Ammon's horn (tissue), 1 donor: ENCODE results near the gene GSDMA.

ENCODE experiments used
- DNase-seq: peaks from one replicate; pipeline ENCODE4 v3.0.0-alpha.2; 2016; ENCODE audit warnings: low spot score

The GSDMA gene

DNA sequence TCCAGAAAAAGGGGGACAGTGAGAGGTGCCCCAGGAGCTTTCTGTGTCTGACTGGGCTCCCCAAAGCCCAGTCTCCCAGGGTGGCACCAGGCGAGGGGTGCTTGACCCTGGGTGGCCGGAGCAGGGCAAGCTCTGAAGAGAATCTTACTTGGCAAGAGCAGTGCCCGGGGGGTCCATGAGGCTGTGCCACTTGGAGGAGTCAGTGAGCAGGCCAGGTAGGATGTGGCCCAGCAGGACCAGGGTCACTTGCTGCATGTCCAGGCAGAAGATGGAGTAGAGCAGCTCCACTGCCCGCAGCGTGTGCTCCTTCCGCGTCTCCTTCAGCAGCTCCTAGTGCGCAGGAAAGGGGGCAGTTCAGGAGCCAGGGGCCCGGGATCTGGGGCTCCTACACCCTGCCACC is 59.7 kb downstream of the GSDMA start:
- no peak for DNase-seq

DNA sequence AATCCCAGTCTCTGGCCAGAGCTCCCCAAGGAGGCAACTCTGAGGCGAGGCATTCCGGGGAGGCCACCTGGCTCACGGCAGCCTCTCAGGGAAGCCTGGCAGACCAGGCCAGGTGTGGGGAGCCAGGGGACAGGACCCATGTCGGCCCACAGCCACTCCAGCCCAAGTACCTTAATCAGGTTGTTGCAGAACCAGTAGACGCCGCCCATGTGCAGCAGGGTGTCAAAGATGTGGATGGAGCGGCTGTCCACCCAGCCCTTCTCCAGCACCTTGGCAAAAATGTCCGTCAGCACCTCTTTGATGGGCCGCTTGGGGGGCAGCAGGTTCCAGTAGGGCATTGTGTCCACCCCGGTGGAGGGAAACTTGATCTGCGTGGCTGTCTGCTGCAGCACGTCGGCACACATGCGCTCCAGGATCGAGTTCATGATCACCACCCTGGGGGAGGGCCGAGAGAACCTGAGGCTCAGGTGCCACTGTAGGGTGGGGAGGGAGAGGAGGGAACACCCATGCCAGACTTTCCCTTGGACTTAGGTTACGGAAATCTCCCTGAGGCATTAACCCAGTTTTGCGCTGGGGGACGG is 60.2 kb downstream of the GSDMA start:
- no peak for DNase-seq

GRCh38 chr17:40023590-40024292 is 60.9 kb downstream of the GSDMA start:
- DNase-seq = no peak

DNA sequence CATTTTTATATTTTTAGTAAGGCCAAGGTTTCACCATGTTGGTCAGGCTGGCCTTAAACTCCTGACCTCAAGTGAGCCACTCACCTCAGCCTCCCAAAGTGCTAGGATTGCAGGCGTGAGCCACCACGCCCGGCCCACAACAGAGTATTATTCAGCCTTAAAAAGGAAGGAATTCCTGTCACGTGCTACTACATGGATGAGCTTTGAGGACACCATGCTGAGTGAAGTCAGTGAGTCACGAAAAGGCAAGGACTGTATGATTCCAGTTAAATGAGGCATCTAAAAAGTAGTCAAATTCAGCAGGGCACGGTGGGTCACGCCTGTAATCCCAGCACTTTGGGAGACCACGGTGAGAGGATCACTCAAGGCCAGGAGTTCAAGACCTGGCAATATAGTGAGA is 62.1 kb downstream of the GSDMA start:
- DNase-seq = no peak

GRCh38 chr17:40025559-40025958 is 62.8 kb downstream of the GSDMA start:
- no peak for DNase-seq

DNA sequence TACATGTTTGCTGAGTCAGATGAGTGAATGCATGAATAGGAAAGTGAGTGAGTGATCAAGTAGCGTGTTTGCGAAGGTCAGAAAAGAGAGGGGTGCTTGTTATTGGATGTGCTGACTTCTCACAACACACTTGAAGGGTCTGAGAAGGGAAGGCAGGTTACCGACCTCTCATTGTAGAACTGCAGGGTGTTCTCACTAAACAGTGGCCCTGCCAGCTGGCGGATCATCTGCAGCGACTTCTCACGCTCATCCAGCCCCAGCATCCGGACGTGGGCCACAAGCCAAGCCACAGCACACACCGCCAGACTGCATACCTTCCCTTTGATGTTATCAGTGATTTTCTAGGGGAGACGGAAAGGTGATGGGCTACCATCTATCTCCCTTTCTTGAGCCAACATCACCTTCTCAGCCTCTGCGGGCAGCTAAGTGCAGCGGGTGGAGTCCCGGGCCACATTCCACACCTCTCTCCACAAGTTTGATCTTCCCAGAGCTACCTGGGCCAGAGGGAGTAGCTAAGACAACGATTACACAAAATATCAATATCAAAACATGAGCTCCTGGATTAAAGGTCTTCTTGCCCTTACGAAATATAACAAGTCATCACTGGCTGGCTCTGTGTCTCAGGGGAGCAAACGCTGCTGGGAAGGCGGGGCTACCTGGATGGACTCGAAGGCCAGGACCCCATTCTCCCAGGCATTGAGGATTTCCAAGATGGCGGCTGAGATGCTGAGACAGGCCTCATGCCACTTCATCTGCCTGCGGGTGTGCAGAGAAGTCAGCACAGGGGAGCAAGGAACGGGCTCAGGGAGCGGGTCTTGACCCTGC is 63.4 kb downstream of the GSDMA start:
- no peak for DNase-seq

DNA sequence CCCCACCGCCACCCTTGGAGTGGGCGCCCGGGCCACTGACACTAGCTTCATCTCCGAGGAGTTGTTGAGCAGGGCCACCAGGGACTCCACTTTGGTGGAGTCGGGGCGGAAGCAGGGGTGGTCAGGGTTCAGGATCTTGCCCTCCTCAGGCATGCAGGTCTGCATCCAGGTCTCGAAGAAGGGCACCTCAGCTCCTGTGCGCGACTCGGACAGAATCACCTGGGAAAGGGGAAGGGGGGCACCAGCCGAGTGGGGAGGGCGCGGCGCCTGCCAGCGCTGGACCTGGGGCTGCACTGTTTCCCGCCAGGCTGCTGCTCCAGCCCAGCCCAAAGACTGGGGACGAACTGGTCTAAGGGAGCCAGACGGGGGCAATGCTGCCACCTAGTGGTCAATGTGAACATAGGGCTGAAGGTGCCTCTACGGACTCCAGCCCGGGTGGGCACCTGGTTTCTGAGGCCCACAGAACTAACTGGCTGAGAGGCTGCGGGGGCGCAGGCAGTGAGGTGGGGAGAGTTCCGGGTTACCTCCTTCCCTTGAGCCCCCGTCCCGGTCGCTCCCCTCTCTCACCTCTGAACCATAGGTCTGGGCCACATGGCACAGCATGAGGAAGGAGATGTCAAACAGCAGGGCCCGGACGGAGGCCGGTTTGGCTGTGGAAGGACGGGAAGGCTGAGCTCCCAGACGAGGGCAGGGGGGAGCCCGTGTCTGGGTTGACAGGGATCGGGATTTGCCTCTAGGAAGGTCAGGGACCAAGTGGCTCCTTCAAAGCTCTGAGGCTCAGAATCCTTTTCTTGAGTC is 64.2 kb downstream of the GSDMA start:
- DNase-seq = peak; percentile 85
